ENCODE measurements around the gene PLEKHM1. TPM values are rescaled to one million over a fixed set of nuclear protein-coding genes. Genes with fewer than 3 reads are reported as not detected.
"Not testable (repeated sequence)": the region's sequence is repeated elsewhere in the genome, so short reads cannot be mapped to it uniquely, and the experiment has no call there.

The PLEKHM1 gene
- total and polyA plus RNA-seq, 8 donors: 13.3 to 30.7 (median 16.0) TPM

DNA sequence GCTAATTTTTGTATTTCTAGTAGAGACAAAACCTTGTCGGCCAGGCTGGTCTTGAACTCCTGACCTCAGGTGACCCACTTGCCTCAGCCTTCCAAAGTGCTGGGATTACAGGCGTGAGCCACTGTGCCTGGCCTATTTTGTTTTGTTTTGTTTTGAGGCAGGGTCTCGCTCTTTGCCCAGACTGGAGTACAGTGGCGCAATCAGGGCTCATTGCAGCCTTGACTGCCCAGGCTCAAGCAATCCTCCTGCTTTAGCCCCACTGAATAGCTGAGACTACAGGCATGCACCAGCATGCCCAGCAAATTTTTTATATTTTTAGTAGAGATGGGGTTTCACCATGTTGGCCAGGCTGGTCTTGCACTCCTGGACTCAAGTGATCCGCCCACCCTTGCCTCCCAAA is 30.1 kb downstream of the PLEKHM1 start:
- FAIRE-seq; H3K4me3 ChIP-seq; H3K9me3 ChIP-seq; H3K4me1 ChIP-seq; ATAC-seq; H3K27me3 ChIP-seq; DNase-seq; H3K27ac ChIP-seq; H3K36me3 ChIP-seq; intact Hi-C loops (cut with DNase I): not testable (repeated sequence)
- WGBS, 2 donors: 92 to 93% methylated on average over 5 of the region's 5 CpGs

DNA sequence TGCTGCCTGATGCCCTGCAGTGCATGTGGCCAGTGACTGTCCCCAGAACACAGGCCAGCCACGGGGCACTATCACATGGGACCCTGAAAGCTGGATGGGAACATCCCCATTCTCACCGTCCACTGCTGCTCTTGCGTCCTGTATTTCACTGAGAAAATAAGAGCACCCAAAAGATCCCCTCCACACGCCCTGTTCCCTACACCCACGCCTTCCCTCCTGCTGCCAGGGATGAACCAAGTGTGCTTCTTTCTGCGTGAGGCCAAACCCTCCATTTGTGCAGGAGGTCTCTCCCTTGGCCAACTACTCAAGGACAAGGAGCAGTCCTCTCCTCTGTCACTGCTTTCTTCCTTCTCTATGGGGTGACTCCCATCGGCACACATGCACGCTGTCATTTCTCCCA is 36.2 kb downstream of the PLEKHM1 start:
- H3K27me3 ChIP-seq; intact Hi-C loops (cut with DNase I); H3K9me3 ChIP-seq; DNase-seq; H3K27ac ChIP-seq; H3K36me3 ChIP-seq; H3K4me3 ChIP-seq; H3K4me1 ChIP-seq; ATAC-seq; FAIRE-seq: not testable (repeated sequence)
- 93 to 99% methylated on average over 7 of the region's 8 CpGs for WGBS, 2 donors

DNA sequence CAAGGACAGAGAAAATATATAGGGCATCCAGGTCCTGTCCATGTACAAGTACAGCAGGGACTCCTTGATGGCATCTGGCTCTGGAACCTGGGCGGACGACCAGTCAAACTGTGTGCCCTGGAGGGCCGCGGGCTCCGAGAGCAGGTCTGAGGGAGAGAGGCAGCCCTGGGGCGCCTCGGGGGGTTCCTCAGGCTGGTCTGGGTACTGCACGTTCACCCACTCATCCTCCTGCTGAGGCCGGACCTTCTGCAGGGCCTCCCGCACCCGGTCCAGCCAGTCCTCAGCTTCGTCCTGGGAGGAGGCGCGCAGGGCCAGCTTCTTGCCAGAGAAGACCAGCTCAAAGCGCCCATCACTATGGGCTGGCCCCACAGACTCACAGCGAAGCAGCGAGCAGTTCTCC is 36.8 kb downstream of the PLEKHM1 start:
- DNase-seq; H3K27me3 ChIP-seq; FAIRE-seq; intact Hi-C loops (cut with DNase I); H3K4me1 ChIP-seq; H3K4me3 ChIP-seq; H3K36me3 ChIP-seq; H3K27ac ChIP-seq; ATAC-seq; H3K9me3 ChIP-seq: not testable (repeated sequence)
- 90 to 97% methylated on average over 10 to 17 of the region's 17 CpGs for WGBS, 2 donors

DNA sequence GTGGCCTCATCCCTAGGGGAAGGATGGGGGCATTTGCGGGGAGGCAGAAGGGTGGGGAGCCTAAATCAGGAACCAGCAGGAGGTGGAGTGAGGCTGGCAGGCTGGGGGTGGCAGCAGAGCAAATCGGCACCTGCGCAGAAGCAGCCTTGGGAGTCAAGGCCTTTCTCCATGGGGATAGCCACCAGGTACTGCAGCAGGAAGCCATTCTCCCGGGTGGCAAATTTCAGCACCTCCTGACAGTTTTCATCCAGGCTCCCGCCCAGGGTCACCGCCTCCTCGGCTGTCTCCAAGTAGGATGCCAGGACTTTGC is 37.3 kb downstream of the PLEKHM1 start:
- not testable (repeated sequence) for H3K36me3 ChIP-seq, H3K9me3 ChIP-seq
- 95 to 100% methylated on average over 1 to 5 of the region's 7 CpGs for WGBS, 2 donors

DNA sequence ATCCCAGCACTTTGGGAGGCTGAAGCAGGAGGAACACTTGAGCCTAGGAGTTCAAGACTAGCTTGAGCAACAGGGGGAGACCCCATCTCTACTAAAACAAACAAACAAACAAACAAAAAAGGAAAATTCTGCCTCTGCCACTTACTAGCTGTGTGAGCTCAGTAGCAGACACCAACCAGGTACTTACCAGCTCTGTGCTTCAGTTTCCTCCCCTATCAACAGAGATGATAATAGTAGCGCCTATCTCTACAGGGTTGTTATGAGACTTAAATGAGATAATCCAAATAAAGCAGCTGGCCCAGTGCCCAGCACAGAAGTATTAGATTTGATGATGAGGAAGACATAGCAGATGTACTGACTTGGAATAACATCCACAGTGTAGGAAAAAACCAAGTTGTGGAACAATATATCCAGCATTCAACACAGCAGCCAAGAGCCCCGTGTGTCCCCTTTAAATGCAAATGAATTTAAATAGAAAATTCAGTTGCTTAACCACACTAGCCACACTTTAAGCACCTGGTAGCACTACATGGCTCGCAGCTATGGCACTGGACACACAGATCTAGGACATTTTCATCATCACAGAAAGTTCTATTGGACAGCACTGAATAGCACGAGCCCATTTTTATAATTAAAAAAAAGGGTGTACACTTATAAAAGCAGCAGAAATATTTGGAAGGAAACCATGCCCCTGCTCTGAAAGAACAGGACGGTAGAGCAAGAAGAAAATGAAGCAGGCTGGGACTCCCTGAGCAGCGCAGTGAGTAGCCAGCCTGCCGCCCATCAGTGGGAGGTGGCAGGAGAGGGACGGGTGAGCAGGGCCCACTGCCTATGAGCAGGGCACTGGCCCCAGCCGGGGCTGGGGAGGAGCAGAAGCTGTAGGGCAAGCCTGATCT is 37.9 kb downstream of the PLEKHM1 start:
- intact Hi-C loops (cut with DNase I); H3K27me3 ChIP-seq; ATAC-seq; H3K4me3 ChIP-seq; H3K9me3 ChIP-seq; H3K36me3 ChIP-seq; H3K27ac ChIP-seq; DNase-seq; FAIRE-seq; H3K4me1 ChIP-seq: not testable (repeated sequence)
- WGBS, 2 donors: 76 to 84% methylated on average over 9 of the region's 9 CpGs

More for the DNA sequence above, 37.3 kb downstream of the PLEKHM1 start:
- H3K4me1 ChIP-seq; H3K27ac ChIP-seq; FAIRE-seq; H3K27me3 ChIP-seq; intact Hi-C loops (cut with DNase I); ATAC-seq; DNase-seq; H3K4me3 ChIP-seq: not testable (repeated sequence)

DNA sequence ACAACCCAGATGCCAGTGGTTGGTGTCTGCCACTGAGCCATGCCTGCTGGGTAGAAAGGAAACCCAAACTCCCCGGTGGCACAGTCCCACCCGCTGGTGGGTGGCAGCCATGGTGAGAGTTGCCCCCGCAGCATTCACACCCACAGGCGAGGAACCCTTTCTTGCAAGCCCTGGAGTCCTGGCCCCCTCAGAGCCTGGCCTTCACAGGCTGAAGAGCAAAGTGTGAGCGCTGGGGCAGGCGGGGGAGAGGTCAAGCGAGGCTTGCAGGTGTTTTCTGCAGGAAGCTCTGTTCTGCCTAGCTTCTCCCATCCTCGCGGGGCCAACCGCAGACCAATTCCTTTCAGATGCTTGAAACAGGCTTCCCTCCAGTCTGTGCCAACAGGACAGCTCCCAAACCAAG is 38.9 kb downstream of the PLEKHM1 start:
- H3K27me3 ChIP-seq; H3K36me3 ChIP-seq; FAIRE-seq; H3K9me3 ChIP-seq; H3K27ac ChIP-seq; ATAC-seq; intact Hi-C loops (cut with DNase I); DNase-seq; H3K4me1 ChIP-seq; H3K4me3 ChIP-seq: not testable (repeated sequence)
- WGBS, 2 donors: 91 to 98% methylated on average over 7 of the region's 10 CpGs

DNA sequence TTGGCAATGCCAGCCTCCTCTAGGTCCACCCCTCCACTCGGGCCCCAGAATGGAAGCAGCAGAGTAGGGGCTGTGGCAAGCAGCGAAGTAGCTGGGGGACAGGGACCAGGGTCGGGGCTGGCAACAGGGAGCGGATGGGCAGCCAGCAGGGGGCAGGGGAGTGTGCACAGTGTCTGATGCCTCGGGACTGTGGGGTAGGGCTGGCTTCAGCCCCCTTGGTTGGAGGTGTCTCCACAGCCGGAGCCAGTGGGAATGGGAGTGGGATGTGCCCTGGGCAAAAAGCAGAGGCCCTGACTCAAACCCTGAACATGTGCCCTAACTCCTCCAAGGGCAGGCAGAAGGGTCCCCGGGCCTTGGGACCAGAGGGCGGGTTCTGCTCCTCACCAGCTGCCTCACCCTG is 39.4 kb downstream of the PLEKHM1 start:
- WGBS, 2 donors: 92 to 93% methylated on average over 6 to 8 of the region's 8 CpGs
- TF ChIP-seq, protein P1, sequence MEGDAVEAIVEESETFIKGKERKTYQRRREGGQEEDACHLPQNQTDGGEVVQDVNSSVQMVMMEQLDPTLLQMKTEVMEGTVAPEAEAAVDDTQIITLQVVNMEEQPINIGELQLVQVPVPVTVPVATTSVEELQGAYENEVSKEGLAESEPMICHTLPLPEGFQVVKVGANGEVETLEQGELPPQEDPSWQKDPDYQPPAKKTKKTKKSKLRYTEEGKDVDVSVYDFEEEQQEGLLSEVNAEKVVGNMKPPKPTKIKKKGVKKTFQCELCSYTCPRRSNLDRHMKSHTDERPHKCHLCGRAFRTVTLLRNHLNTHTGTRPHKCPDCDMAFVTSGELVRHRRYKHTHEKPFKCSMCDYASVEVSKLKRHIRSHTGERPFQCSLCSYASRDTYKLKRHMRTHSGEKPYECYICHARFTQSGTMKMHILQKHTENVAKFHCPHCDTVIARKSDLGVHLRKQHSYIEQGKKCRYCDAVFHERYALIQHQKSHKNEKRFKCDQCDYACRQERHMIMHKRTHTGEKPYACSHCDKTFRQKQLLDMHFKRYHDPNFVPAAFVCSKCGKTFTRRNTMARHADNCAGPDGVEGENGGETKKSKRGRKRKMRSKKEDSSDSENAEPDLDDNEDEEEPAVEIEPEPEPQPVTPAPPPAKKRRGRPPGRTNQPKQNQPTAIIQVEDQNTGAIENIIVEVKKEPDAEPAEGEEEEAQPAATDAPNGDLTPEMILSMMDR (IDR thresholded peaks at IDR 0.05): no peak
- H3K27me3 ChIP-seq: no peaks in the 10 kb centered on the region
- no peak for FAIRE-seq
- H3K4me1 ChIP-seq: no peaks in the 10 kb centered on the region
- peaks cover 0 to 5% (median 0%) of the 10 kb centered on the region in 3 donors for H3K36me3 ChIP-seq
- DNase-seq: no peak
- H3K9me3 ChIP-seq: no peaks in the 10 kb centered on the region
- no peak for ATAC-seq
- intact Hi-C loops (cut with DNase I): no loop called here
- H3K27ac ChIP-seq: no peak overlapping the region
- H3K4me3 ChIP-seq: no peak overlapping the region

DNA sequence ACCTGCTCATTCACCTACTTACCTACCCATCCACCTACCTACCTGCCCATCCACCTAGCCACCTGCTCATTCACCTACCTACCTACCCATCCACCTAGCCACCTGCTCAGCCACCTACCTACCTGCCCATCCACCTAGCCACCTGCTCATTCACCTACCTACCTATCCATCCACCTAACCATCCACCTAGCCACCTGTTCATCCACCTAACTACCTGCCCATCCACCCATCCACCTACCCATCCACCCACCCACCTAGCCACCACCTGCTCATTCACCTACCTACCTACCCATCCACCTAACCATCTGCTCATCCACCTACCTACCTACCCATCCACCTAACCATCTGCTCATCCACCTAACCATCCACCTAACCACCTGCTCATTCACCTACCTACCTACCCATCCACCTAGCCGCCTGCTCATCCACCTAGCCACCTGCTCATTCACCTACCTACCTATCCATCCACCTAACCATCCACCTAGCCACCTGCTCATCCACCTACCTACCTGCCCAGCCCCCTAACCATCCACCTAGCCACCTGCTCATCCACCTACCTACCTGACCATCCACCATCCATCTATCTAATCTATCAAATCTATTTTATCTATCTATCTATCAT is 40.7 kb downstream of the PLEKHM1 start:
- H3K9me3 ChIP-seq; H3K4me3 ChIP-seq; H3K27me3 ChIP-seq; FAIRE-seq; ATAC-seq; H3K27ac ChIP-seq; H3K4me1 ChIP-seq; H3K36me3 ChIP-seq; intact Hi-C loops (cut with DNase I): not testable (repeated sequence)
- DNase-seq: peak in 1 of 6 donors; percentile 2
- 97 to 100% methylated on average over 1 of the region's 1 CpG for WGBS, 2 donors

DNA sequence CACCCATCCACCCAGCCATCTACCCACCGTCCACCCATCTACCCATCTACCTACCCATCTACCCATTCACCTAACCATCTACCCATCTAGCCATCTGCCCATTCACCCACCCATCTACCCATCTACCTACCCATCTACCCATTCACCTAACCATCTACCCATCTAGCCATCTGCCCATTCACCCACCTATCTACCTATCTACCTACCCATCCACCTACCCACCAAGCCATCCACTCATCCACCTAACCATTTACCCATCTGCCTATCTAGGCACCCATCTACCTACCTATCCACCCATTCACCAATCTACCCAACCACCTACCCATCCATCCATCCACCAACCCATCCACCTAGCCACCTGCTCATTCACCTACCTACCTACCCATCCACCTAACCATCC is 41.3 kb downstream of the PLEKHM1 start:
- intact Hi-C loops (cut with DNase I); H3K4me1 ChIP-seq; FAIRE-seq; H3K36me3 ChIP-seq; DNase-seq; H3K27me3 ChIP-seq; ATAC-seq; H3K27ac ChIP-seq; H3K4me3 ChIP-seq; H3K9me3 ChIP-seq: not testable (repeated sequence)
- 97 to 100% methylated on average over 1 of the region's 1 CpG for WGBS, 2 donors

DNA sequence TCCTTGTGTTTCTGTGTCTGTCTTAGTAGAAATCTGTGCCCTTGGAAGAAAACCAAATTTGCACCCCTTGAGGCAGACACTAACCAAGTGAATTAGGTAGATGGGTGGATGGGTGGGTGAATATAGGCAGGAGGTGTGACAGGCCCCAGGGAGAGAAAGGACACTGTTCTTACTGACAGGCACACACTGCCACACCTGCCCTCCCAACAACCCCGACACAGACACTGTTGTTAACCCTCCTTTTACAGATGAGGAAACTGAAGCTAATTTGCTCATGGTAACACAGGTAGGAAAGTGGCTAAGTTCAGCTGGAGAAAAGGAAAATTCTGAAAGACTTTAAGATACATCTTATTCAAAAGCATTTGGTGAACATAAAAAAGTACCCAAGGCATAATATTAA is 42.0 kb downstream of the PLEKHM1 start:
- ATAC-seq; intact Hi-C loops (cut with DNase I); DNase-seq; H3K4me1 ChIP-seq; H3K4me3 ChIP-seq; H3K9me3 ChIP-seq; FAIRE-seq; H3K36me3 ChIP-seq; H3K27me3 ChIP-seq: not testable (repeated sequence)
- 86% methylated on average over 1 of the region's 1 CpG; no CpG with 5 or more reads in 1 of the 2 donors for WGBS, 2 donors
- peak overlapping the region in 1 of 4 donors; percentile 46 for H3K27ac ChIP-seq

DNA sequence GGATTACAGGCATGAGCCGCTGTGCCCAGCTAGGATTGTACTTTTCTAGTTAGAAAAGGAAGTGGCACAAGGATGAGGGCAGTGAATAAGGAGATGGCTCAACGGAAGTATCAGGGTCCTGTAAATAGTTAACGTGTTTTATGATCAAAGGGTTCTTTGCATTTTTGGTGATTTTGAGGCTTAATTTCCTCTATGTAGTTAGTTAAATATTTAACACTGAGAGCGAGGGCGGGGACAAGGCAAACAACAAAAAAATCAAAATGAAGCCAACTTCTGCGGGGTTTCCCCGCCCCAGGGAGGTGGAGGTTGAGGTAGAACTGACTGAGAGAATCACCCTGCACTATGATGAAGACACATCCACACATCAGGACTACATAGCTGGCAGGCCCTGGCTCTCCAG is 42.5 kb downstream of the PLEKHM1 start:
- not testable (repeated sequence) for FAIRE-seq
- WGBS, 2 donors: 69 to 71% methylated on average over 7 of the region's 7 CpGs

More for the DNA sequence above, 42.5 kb downstream of the PLEKHM1 start:
- intact Hi-C loops (cut with DNase I); H3K9me3 ChIP-seq; H3K4me3 ChIP-seq; H3K27me3 ChIP-seq; H3K36me3 ChIP-seq; H3K4me1 ChIP-seq: not testable (repeated sequence)
- peak in 3 of 4 donors; percentile 33 to 64 (median 49) for ATAC-seq
- H3K27ac ChIP-seq: peak overlapping the region in 2 of 4 donors; percentile 1 to 46
- DNase-seq: peak in 1 of 6 donors; percentile 27
